ENCODE measurements around the gene NPAS2.

NPAS2 gene

GRCh38 chr2:100845141-100845991 is 25.4 kb downstream of the NPAS2 start:
- no peak overlapping the region for H3K4me3 ChIP-seq (ENCODE audit: low read length)
- no peak for TF ChIP-seq ZNF274 (IDR thresholded peaks at IDR 0.05; ENCODE audit: low read depth, low read length)

GRCh38 chr2:100846716-100847115 is 26.8 kb downstream of the NPAS2 start:
- H3K4me3 ChIP-seq (ENCODE audit: low read length): no peak overlapping the region
- no peak for TF ChIP-seq ZNF274 (IDR thresholded peaks at IDR 0.05; ENCODE audit: low read depth, low read length)

GRCh38 chr2:100852447-100852846 is 32.5 kb downstream of the NPAS2 start:
- H3K4me3 ChIP-seq (ENCODE audit: low read length): no peak overlapping the region
- TF ChIP-seq ZNF274 (IDR thresholded peaks at IDR 0.05; ENCODE audit: low read depth, low read length): no peak

GRCh38 chr2:100852999-100853908 is 33.3 kb downstream of the NPAS2 start:
- no peak for TF ChIP-seq ZNF274 (IDR thresholded peaks at IDR 0.05; ENCODE audit: low read depth, low read length)
- no peak overlapping the region for H3K4me3 ChIP-seq (ENCODE audit: low read length)

- no peak for TF ChIP-seq ZNF274 (IDR thresholded peaks at IDR 0.05; ENCODE audit: low read depth, low read length)
- H3K4me3 ChIP-seq (ENCODE audit: low read length): no peak overlapping the region
Observed at GRCh38 chr2:100853909-100854810, 34.2 kb downstream of the NPAS2 start.

GRCh38 chr2:100855084-100855483 is 35.1 kb downstream of the NPAS2 start:
- TF ChIP-seq ZNF274 (IDR thresholded peaks at IDR 0.05; ENCODE audit: low read depth, low read length): no peak
- no peak overlapping the region for H3K4me3 ChIP-seq (ENCODE audit: low read length)

GRCh38 chr2:100855606-100856005 is 35.7 kb downstream of the NPAS2 start:
- H3K4me3 ChIP-seq (ENCODE audit: low read length): no peak overlapping the region
- no peak for TF ChIP-seq ZNF274 (IDR thresholded peaks at IDR 0.05; ENCODE audit: low read depth, low read length)

- no peak for TF ChIP-seq ZNF274 (IDR thresholded peaks at IDR 0.05; ENCODE audit: low read depth, low read length)
- H3K4me3 ChIP-seq (ENCODE audit: low read length): no peak overlapping the region
Observed at GRCh38 chr2:100856732-100857131, 36.8 kb downstream of the NPAS2 start.

GRCh38 chr2:100857341-100857740 is 37.4 kb downstream of the NPAS2 start:
- no peak for TF ChIP-seq ZNF274 (IDR thresholded peaks at IDR 0.05; ENCODE audit: low read depth, low read length)
- no peak overlapping the region for H3K4me3 ChIP-seq (ENCODE audit: low read length)

- H3K4me3 ChIP-seq (ENCODE audit: low read length): no peak overlapping the region
- no peak for TF ChIP-seq ZNF274 (IDR thresholded peaks at IDR 0.05; ENCODE audit: low read depth, low read length)
Observed at GRCh38 chr2:100857915-100858314, 38.0 kb downstream of the NPAS2 start.

GRCh38 chr2:100859902-100860301 is 40.0 kb downstream of the NPAS2 start:
- TF ChIP-seq ZNF274 (IDR thresholded peaks at IDR 0.05; ENCODE audit: low read depth, low read length): no peak

GRCh38 chr2:100861340-100861739 is 41.4 kb downstream of the NPAS2 start:
- no peak for TF ChIP-seq ZNF274 (IDR thresholded peaks at IDR 0.05; ENCODE audit: low read depth, low read length)
- H3K4me3 ChIP-seq (ENCODE audit: low read length): no peak overlapping the region

More at GRCh38 chr2:100859902-100860301, 40.0 kb downstream of the NPAS2 start:
- no peak overlapping the region for H3K4me3 ChIP-seq (ENCODE audit: low read length)

- H3K4me3 ChIP-seq (ENCODE audit: low read length): no peak overlapping the region
- no peak for TF ChIP-seq ZNF274 (IDR thresholded peaks at IDR 0.05; ENCODE audit: low read depth, low read length)
Observed at GRCh38 chr2:100862081-100862480, 42.1 kb downstream of the NPAS2 start.
